Measurements from ENCODE around the gene IDH1. TPM values are rescaled to one million over a fixed set of nuclear protein-coding genes. Genes with fewer than 3 reads are reported as not detected.

IDH1 gene
- total and polyA plus RNA-seq, 10 of the 15 experiments (the other 5 are each of a cell fraction or from before 2014, with no cell fraction given) = 39.0 to 114 (median 55.0) TPM

DNA sequence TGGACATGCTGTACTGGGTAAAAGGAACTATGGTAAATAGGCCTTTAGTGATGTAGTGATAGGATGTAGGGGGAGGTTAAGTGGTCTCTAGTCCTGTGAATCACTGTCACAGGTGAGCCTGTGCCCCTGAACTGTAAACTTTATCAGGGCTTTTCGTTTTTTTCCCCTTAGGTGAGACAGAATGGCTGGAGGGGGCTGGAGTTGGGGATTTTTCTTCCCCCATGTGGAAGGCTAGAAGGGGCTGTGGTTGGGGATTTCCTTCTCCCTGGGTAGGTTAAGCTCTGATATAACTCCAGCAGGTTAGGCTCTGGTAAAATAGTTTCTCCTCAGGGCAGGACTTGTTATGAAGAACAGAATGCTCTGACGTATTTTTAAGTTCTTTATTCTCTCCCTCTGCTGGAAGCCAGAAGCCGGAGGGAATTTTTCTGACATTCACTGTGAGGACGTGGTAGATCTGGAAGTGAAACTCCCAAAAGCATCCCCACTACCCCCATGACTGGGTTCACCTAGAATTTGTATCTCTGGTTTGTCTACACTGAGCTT is 39.7 kb upstream of the IDH1 start (continued):
- TF ChIP-seq, protein P1, sequence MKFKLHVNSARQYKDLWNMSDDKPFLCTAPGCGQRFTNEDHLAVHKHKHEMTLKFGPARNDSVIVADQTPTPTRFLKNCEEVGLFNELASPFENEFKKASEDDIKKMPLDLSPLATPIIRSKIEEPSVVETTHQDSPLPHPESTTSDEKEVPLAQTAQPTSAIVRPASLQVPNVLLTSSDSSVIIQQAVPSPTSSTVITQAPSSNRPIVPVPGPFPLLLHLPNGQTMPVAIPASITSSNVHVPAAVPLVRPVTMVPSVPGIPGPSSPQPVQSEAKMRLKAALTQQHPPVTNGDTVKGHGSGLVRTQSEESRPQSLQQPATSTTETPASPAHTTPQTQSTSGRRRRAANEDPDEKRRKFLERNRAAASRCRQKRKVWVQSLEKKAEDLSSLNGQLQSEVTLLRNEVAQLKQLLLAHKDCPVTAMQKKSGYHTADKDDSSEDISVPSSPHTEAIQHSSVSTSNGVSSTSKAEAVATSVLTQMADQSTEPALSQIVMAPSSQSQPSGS (IDR thresholded peaks at IDR 0.05; ENCODE audit: low read length) = peak; percentile 50; the same call in 1 of the 2 replicates
- TF ChIP-seq POU2F2 (IDR thresholded peaks at IDR 0.05; ENCODE audit: borderline replicate concordance, low read depth, low read length) (0 out of 3 replicates have a peak, but pooled peaks have one; percentile 36), EED (IDR thresholded peaks at IDR 0.05; ENCODE audit: low read depth) (peak; percentile 83), POLR2AphosphoS5 (IDR thresholded peaks at IDR 0.05; ENCODE audit: low read length) (0 out of 2 replicates have a peak, but pooled peaks have one; percentile 35), ESRRA (IDR thresholded peaks at IDR 0.05; ENCODE audit: low read length) (no peak), ZSCAN29 (IDR thresholded peaks at IDR 0.05) (0 out of 2 replicates have a peak, but pooled peaks have one; percentile 33), CBX5 (IDR thresholded peaks at IDR 0.05; ENCODE audit: low read depth) (0 out of 2 replicates have a peak, but pooled peaks have one; percentile 39), BRCA1 (IDR thresholded peaks at IDR 0.05; ENCODE audit: low read depth, low read length) (no peak), YY1 (IDR thresholded peaks at IDR 0.05; ENCODE audit: low read depth, low read length) (no peak), FOS (IDR thresholded peaks at IDR 0.05; ENCODE audit: borderline replicate concordance, extremely low read depth, insufficient read length) (no peak), RUNX3 (IDR thresholded peaks at IDR 0.05; ENCODE audit: low read length) (peak; percentile 79), EP300 (IDR thresholded peaks at IDR 0.05; ENCODE audit: borderline replicate concordance in 1 of 2, control insufficient read depth in 1 of 2, low read depth in 2 of 2, low read length in 2 of 2) (0 out of 4 replicates have a peak, but pooled peaks of 1 of the 2 experiments have one; percentile 18), NFIC (IDR thresholded peaks at IDR 0.05; ENCODE audit: low read depth, low read length) (peak; percentile 16; the same call in 1 of the 2 replicates), POLR2AphosphoS2 (IDR thresholded peaks at IDR 0.05; ENCODE audit: low read depth, low read length) (no peak), MTA2 (IDR thresholded peaks at IDR 0.05; ENCODE audit: low read depth) (0 out of 2 replicates have a peak, but pooled peaks have one; percentile 20), IKZF1 (conservative IDR thresholded peaks at IDR 0.05) (peak; percentile 79), FOXM1 (IDR thresholded peaks at IDR 0.05; ENCODE audit: low read depth, low read length) (peak; percentile 51; the same call in 1 of the 2 replicates), E2F4 (IDR thresholded peaks at IDR 0.05; ENCODE audit: low read depth, low read length) (no peak), CREM (IDR thresholded peaks at IDR 0.05; ENCODE audit: low read depth) (0 out of 2 replicates have a peak, but pooled peaks have one; percentile 12), STAT3 (IDR thresholded peaks at IDR 0.05; ENCODE audit: low read depth, low read length) (no peak), MEF2A (IDR thresholded peaks at IDR 0.05; ENCODE audit: insufficient read depth, low read depth, low read length) (no peak), CHD2 (IDR thresholded peaks at IDR 0.05; ENCODE audit: borderline replicate concordance, low read depth, low read length) (no peak), STAT1 (conservative IDR thresholded peaks at IDR 0.05) (no peak), WRNIP1 (IDR thresholded peaks at IDR 0.05; ENCODE audit: borderline replicate concordance, low read depth, low read length) (no peak), FOXK2 (IDR thresholded peaks at IDR 0.05) (no peak), JUNB (IDR thresholded peaks at IDR 0.05) (no peak)
- TF ChIP-seq, protein P2, sequence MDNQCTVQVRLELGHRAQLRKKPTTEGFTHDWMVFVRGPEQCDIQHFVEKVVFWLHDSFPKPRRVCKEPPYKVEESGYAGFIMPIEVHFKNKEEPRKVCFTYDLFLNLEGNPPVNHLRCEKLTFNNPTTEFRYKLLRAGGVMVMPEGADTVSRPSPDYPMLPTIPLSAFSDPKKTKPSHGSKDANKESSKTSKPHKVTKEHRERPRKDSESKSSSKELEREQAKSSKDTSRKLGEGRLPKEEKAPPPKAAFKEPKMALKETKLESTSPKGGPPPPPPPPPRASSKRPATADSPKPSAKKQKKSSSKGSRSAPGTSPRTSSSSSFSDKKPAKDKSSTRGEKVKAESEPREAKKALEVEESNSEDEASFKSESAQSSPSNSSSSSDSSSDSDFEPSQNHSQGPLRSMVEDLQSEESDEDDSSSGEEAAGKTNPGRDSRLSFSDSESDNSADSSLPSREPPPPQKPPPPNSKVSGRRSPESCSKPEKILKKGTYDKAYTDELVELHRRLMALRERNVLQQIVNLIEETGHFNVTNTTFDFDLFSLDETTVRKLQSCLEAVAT (IDR thresholded peaks at IDR 0.05) = no peak
- TF ChIP-seq, protein P3, sequence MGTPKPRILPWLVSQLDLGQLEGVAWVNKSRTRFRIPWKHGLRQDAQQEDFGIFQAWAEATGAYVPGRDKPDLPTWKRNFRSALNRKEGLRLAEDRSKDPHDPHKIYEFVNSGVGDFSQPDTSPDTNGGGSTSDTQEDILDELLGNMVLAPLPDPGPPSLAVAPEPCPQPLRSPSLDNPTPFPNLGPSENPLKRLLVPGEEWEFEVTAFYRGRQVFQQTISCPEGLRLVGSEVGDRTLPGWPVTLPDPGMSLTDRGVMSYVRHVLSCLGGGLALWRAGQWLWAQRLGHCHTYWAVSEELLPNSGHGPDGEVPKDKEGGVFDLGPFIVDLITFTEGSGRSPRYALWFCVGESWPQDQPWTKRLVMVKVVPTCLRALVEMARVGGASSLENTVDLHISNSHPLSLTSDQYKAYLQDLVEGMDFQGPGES (IDR thresholded peaks at IDR 0.05) = no peak
